NCI-H446 (cell line): ENCODE measurements around the gene TMEM269.
"Not testable (repeated sequence)": the region's sequence is repeated elsewhere in the genome, so short reads cannot be mapped to it uniquely, and the experiment has no call there.

ENCODE experiments used
- DNase-seq, 2 experiments: peaks; one replicate each; lab custom pipeline; 2025; lab: John Stamatoyannopoulos, UW

TMEM269 gene

DNA sequence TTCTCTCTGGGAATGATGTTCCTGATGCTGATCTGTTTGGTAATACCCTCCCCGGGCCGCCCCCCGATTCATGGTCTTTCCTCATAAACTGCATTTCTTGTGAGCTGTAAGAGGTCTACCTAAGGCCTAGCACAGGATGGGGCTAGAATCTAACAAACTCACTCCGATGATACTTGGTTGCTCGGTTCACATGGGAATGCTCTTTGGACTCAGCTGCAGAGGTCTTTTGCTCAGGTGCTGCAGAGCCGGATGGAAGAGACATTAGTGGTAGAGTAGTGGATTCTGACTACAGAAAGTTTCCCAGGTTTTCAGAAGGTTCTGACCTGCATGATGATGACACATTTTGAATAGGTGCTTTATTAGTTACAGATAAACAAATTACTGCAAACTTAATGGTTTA, 8.3 kb upstream of the TMEM269 start:
- no peak for DNase-seq

DNA sequence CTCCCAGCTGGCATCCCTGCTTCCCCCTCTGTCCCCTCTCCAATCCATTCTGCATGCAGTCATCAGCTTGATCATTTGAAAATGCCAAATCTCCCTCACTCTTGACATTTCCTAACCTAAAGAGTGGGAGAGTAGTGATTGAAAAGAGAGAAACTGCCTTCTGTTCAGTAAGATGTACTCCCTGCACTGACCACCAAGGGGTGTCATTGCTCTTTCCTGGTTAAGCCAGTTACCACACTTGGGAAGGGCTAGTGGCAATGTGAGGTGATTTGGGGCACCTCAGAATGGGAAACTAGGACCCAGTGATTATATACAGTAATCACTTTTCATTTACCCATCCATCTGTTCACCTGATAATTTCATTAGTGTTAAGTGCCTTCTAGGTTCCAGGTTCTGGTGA, 6.9 kb upstream of the TMEM269 start:
- peak; percentile 25 to 49 for DNase-seq

DNA sequence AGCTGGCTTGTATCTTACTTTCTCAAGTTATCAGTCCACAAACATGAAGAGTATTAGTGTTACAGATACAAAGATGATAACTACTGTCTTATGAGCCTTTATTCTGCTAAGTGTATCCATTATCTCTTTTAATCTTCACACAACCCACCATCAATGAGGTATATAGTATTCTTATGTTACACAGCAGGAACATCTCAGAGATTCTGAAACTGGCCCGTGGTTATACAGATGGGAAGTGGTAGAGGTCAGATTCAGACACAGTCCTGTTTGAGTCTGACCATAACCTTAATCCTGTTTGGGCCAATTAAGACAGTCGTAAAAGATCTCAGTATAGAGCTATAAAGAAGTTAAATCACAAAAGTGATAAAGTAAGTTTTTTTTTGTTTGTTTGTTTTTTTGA, 5.1 kb upstream of the TMEM269 start:
- no peak for DNase-seq

DNA sequence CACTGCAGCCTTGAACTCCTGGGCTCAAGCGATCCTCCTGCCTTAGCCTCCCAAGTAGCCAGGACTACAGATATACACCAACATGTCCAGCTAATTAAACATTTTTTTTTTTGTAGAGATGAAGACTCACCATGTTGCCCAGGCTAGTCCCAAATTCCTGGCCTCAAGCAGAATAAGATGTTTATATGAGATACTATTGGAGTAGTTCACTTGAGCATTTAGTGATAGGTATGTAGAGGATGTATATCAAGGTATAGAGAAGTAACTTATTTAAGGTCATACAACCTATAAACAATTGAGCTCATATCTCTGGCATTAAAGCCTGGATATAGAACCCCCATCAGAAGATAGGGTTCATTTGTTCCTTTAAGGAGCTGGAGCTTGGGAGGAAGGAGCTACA, 4.6 kb upstream of the TMEM269 start:
- DNase-seq, result no peak

- no peak for DNase-seq
These were observed 1.7 kb upstream of the TMEM269 start for GRCh38 chr1:42783092-42783491.

- DNase-seq, result no peak
These were observed 245 bp upstream of the TMEM269 start for GRCh38 chr1:42784547-42784945.

- no peak for DNase-seq
These were observed 1.3 kb downstream of the TMEM269 start for GRCh38 chr1:42786097-42786496.

DNA sequence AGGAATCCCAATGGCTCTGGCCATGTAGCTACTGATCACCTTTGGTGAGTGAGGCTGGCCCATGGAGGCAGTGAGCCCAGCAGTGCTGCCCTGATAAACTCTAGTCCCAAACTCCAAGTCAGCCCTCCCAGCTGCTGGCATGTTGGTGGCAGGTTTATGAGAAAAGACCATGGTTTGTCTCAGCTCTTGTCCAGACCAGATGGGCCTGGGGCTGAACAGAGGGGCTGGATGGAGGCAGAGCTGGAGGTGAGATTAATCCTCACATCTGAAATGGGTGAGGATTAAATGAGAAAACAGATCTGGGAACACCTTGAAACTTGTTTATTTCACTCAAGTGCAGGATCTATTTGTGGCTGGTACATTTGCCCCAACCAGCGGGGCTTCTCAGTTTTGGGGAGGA, 3.2 kb downstream of the TMEM269 start:
- no peak for DNase-seq

GRCh38 chr1:42793824-42794223, 9.0 kb downstream of the TMEM269 start:
- no peak for DNase-seq

DNA sequence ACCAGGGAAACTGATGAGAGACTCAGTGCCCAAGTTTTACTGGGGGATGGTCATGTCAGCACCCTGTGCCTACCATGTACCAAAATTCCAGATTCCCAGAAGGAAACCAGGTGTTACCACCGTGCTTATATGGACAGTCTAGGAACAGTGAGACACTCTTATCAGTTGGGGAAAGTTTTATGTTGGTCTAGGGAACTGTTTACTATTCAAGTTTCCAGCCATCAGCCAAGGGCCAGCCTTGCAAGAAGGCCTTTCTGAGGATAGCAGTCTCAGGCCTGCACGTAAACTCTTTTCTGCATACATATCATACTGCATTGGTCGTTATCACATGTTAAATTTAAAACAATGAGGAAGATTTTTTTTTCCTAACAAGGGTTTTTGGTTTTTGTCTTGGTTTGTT, 12.6 kb downstream of the TMEM269 start:
- no peak for DNase-seq

GRCh38 chr1:42797979-42798378, 13.2 kb downstream of the TMEM269 start:
- no peak for DNase-seq

- no peak for DNase-seq
These were observed 17.2 kb downstream of the TMEM269 start for GRCh38 chr1:42801832-42802473.

- no peak for DNase-seq
These were observed 21.4 kb downstream of the TMEM269 start for GRCh38 chr1:42806171-42806570.

DNA sequence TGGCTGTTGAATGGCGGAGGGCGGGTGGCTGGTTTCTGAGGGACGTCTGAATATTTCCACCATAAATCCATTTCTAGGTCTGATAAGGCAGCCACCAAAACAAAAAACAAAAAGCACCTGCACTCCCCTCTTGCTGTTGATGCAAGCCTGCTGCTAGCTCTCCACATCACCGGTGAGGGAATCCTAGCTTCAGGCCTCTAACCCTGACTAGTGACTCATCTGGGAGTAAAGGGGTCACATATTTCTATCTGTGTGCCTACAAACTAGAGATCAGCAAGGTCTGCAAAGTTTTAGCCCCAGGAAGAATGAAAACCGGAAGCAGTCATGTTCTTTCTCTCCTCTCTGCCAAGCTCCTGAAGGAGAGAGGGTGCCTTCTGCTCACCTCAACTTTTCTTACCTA, 21.8 kb downstream of the TMEM269 start:
- DNase-seq, result no peak

GRCh38 chr1:42807056-42807668, 22.4 kb downstream of the TMEM269 start:
- DNase-seq, result no peak

DNA sequence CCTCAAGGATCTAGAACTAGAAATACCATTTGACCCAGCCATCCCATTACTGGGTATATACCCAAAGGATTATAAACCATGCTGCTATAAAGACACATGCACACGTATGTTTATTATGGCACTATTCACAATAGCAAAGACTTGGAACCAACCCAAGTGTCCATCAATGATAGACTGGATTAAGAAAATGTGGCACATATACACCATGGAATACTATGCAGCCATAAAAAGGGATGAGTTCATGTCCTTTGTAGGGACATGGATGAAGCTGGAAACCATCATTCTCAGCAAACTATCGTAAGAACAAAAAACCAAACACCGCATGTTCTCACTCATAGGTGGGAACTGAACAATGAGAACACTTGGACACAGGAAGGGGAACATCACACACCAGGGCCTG, 30.0 kb downstream of the TMEM269 start:
- not testable (repeated sequence) for DNase-seq

DNA sequence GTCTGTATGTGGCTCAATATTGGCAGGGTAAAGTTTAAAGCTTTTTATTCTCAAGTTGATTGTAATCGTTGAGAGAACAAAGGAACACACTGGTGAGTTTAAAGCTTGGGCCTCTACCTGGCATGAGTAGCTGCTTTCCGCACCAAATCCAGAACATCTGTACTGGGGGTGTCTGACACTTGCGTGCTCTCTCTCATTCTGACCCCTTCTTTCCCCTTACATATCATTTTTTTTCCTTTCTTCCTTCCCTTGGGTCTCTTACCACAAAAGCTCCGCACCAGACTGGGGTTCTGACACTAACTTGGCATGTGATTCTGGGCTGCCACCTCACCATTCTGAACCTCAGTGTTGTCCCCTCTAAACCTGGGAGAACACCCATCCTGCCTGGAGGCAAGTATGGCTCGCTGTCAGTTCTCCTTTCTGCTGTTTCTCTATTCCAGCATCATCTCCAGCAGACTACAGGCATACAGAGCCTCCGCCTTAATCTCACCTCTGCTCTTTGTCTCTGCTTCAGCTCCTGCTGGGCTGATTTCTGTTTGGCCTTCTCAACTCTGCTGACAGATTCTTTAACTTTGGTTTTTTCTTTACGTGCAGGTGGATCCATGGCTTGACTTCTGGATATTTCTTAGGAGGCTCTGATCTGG, 31.3 kb downstream of the TMEM269 start:
- DNase-seq, result no peak

- peak; percentile 91 to 96 for DNase-seq
These were observed 32.0 kb downstream of the TMEM269 start, which contains the start of the genes ERMAP and SVBP for GRCh38 chr1:42816585-42817439. ERMAP (plus strand) TSS chr1:42817122; CDS start chr1:42830449, 13,327 bp downstream. SVBP (minus strand) TSS chr1:42817397; CDS start chr1:42816544, 853 bp downstream.

- DNase-seq, result no peak
These were observed 32.6 kb downstream of the TMEM269 start for GRCh38 chr1:42817440-42817767.

- no peak for DNase-seq
These were observed 33.2 kb downstream of the TMEM269 start for GRCh38 chr1:42817976-42818375.

DNA sequence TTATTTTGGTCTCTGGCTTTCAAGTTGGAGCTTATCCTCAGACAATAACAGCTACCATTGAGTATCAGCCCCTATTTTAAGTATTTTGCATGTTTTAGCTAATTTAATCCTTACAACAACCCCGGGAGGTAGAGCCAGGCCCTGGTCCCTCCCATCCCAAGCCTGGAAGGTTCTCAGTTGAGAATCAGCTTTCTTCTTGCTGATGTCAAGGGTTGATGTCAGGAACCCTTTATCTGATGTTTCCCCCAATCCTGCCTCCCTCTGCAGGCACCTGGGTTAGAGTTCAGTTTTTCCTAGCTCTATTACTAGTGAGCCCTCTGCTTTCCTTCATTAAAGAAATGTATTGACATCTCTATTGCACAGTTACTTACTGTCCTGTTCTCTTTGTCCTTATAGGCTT, 36.0 kb downstream of the TMEM269 start:
- DNase-seq, result no peak

- DNase-seq, result no peak
These were observed 36.9 kb downstream of the TMEM269 start for GRCh38 chr1:42821690-42822089.
